ENCODE data around the gene RPIA. TPM values are rescaled to one million over a fixed set of nuclear protein-coding genes. Genes with fewer than 3 reads are reported as not detected.

Gene RPIA
- polyA plus RNA-seq, 2 of the 4 experiments (the other 2 are of a cell fraction): 23.3 to 27.0 TPM

DNA sequence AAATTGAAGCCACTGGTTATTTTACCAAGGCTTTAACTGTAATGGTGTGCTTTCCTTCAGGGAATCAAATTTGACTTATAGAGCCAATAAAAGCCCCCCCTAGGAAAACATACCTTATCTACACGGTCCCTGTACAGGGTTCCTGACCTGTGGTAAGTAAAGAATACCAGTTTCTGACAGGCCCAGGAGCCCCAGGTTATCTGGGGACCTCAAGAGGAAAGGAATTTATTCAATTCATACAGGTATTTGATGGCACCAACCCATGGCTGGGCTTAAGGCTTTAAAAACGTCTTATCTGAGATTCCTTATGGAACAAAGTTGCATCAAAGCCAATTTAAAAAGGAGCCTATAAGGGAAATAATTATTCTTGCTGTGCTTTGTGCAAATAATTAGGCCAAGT lies 7.0 kb upstream of the RPIA start:
- TF ChIP-seq, protein P1, sequence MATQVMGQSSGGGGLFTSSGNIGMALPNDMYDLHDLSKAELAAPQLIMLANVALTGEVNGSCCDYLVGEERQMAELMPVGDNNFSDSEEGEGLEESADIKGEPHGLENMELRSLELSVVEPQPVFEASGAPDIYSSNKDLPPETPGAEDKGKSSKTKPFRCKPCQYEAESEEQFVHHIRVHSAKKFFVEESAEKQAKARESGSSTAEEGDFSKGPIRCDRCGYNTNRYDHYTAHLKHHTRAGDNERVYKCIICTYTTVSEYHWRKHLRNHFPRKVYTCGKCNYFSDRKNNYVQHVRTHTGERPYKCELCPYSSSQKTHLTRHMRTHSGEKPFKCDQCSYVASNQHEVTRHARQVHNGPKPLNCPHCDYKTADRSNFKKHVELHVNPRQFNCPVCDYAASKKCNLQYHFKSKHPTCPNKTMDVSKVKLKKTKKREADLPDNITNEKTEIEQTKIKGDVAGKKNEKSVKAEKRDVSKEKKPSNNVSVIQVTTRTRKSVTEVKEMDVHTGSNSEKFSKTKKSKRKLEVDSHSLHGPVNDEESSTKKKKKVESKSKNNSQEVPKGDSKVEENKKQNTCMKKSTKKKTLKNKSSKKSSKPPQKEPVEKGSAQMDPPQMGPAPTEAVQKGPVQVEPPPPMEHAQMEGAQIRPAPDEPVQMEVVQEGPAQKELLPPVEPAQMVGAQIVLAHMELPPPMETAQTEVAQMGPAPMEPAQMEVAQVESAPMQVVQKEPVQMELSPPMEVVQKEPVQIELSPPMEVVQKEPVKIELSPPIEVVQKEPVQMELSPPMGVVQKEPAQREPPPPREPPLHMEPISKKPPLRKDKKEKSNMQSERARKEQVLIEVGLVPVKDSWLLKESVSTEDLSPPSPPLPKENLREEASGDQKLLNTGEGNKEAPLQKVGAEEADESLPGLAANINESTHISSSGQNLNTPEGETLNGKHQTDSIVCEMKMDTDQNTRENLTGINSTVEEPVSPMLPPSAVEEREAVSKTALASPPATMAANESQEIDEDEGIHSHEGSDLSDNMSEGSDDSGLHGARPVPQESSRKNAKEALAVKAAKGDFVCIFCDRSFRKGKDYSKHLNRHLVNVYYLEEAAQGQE (IDR thresholded peaks at IDR 0.05): no peak
- no peak for TF ChIP-seq KDM1A (IDR thresholded peaks at IDR 0.05; ENCODE audit: low read depth)
- no peak for TF ChIP-seq HOXA7 (CRISPR knock-in tag; IDR thresholded peaks at IDR 0.05)
- no peak for TF ChIP-seq GATA3 (IDR thresholded peaks at IDR 0.05; ENCODE audit: borderline replicate concordance)
- TF ChIP-seq FOSB (CRISPR knock-in tag; IDR thresholded peaks at IDR 0.05): no peak
- no peak for TF ChIP-seq RCOR1 (IDR thresholded peaks at IDR 0.05; ENCODE audit: low read depth, low read length)
- TF ChIP-seq, protein P2, sequence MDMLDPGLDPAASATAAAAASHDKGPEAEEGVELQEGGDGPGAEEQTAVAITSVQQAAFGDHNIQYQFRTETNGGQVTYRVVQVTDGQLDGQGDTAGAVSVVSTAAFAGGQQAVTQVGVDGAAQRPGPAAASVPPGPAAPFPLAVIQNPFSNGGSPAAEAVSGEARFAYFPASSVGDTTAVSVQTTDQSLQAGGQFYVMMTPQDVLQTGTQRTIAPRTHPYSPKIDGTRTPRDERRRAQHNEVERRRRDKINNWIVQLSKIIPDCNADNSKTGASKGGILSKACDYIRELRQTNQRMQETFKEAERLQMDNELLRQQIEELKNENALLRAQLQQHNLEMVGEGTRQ (IDR thresholded peaks at IDR 0.05): no peak
- TF ChIP-seq MAZ (IDR thresholded peaks at IDR 0.05; ENCODE audit: borderline replicate concordance, low read depth, low read length): no peak
- TF ChIP-seq RAD21 (conservative IDR thresholded peaks at IDR 0.05 in 1 of 2, IDR thresholded peaks at IDR 0.05 in 1 of 2): no peak
- TF ChIP-seq SMC3 (IDR thresholded peaks at IDR 0.05): no peak
- TF ChIP-seq ZSCAN20 (CRISPR knock-in tag; IDR thresholded peaks at IDR 0.05): no peak
- no peak for TF ChIP-seq MAFK (IDR thresholded peaks at IDR 0.05; ENCODE audit: partially characterized antibody)
- no peak for TF ChIP-seq PHF8 (IDR thresholded peaks at IDR 0.05; ENCODE audit: borderline replicate concordance, low read depth)
- no peak for TF ChIP-seq JUN (IDR thresholded peaks at IDR 0.05)
- TF ChIP-seq POLR2AphosphoS2 (conservative IDR thresholded peaks at IDR 0.05; ENCODE audit: low read length): no peak
- TF ChIP-seq ZC3H11A (IDR thresholded peaks at IDR 0.05): no peak
- TF ChIP-seq HEYL (CRISPR knock-in tag; IDR thresholded peaks at IDR 0.05): no peak
- no peak for TF ChIP-seq CEBPB (IDR thresholded peaks at IDR 0.05)
- Histone ChIP-seq H3K4me2 (no peak overlapping the region), H3K9me3 (peaks cover 42% of the 10 kb centered on the region), H3K4me3 (no peak overlapping the region), H3K4me1 (no peaks in the 10 kb centered on the region), H3K27ac (no peak overlapping the region)
- FAIRE-seq (no peak), DNase-seq (ENCODE audit: low read depth in 1 of 2, low spot score in 1 of 2) (no peak), ATAC-seq (no peak)
- ChIA-PET POLR2A (no interaction called here), CTCF (interaction anchor here (0.9 to 5.9 kb wide), 4 partner anchors 10 to 94 kb away, joined by 3 to 51 read pairs (median 4); no protein-coding TSS in a partner anchor)
- WGBS (ENCODE audit: missing lambda C conversion rate): 6% methylated on average over 2 of the region's 2 CpGs

DNA sequence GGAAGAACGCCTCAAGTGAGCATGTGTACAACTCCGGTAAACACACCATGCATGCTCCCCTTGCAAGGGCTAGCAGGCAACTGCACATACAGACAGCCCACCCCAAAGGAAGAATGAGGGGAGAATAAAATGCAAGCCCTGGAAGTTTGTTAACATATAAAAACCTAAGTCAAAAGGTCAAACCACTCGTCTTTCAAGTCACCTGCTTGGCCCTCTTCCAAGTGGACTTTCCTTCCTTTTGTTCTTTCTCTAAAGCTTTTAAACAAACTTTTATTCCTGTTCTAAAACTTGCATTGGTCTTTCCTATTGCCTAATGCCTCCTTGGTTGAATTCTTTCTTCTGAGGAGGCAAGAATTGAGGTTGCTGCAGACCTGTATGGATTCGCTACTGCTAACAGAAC lies 5.2 kb upstream of the RPIA start:
- FAIRE-seq (no peak), DNase-seq (ENCODE audit: low read depth in 1 of 2, low spot score in 1 of 2) (no peak), ATAC-seq (no peak)
- TF ChIP-seq HOXB5 (CRISPR knock-in tag; IDR thresholded peaks at IDR 0.05): no peak
- no peak for TF ChIP-seq TP53 (CRISPR knock-in tag; IDR thresholded peaks at IDR 0.05)
- TF ChIP-seq, protein P3, sequence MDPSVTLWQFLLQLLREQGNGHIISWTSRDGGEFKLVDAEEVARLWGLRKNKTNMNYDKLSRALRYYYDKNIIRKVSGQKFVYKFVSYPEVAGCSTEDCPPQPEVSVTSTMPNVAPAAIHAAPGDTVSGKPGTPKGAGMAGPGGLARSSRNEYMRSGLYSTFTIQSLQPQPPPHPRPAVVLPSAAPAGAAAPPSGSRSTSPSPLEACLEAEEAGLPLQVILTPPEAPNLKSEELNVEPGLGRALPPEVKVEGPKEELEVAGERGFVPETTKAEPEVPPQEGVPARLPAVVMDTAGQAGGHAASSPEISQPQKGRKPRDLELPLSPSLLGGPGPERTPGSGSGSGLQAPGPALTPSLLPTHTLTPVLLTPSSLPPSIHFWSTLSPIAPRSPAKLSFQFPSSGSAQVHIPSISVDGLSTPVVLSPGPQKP (IDR thresholded peaks at IDR 0.05; ENCODE audit: low read depth, low read length): no peak
- no peak for TF ChIP-seq RCOR1 (IDR thresholded peaks at IDR 0.05; ENCODE audit: low read depth, low read length)
- TF ChIP-seq RARB (CRISPR knock-in tag; IDR thresholded peaks at IDR 0.05): no peak
- TF ChIP-seq CEBPB (IDR thresholded peaks at IDR 0.05): no peak
- TF ChIP-seq NFE2L2 (conservative IDR thresholded peaks at IDR 0.05; ENCODE audit: low read length): no peak
- no peak for TF ChIP-seq RFX5 (IDR thresholded peaks at IDR 0.05)
- no peak for TF ChIP-seq NPAS2 (CRISPR knock-in tag; IDR thresholded peaks at IDR 0.05; ENCODE audit: borderline replicate concordance)
- TF ChIP-seq, protein P4, sequence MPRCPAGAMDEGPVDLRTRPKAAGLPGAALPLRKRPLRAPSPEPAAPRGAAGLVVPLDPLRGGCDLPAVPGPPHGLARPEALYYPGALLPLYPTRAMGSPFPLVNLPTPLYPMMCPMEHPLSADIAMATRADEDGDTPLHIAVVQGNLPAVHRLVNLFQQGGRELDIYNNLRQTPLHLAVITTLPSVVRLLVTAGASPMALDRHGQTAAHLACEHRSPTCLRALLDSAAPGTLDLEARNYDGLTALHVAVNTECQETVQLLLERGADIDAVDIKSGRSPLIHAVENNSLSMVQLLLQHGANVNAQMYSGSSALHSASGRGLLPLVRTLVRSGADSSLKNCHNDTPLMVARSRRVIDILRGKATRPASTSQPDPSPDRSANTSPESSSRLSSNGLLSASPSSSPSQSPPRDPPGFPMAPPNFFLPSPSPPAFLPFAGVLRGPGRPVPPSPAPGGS (IDR thresholded peaks at IDR 0.05): no peak
- no peak for TF ChIP-seq BHLHE40 (IDR thresholded peaks at IDR 0.05; ENCODE audit: low read depth, low read length)
- TF ChIP-seq MAZ (IDR thresholded peaks at IDR 0.05; ENCODE audit: borderline replicate concordance, low read depth, low read length): no peak
- TF ChIP-seq, protein P5, sequence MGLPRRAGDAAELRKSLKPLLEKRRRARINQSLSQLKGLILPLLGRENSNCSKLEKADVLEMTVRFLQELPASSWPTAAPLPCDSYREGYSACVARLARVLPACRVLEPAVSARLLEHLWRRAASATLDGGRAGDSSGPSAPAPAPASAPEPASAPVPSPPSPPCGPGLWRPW (IDR thresholded peaks at IDR 0.05): no peak
- no peak for TF ChIP-seq KDM1A (IDR thresholded peaks at IDR 0.05; ENCODE audit: low read depth)
- no peak for TF ChIP-seq HOXB13 (CRISPR knock-in tag; IDR thresholded peaks at IDR 0.05; ENCODE audit: low read depth)
- no peak for TF ChIP-seq CHD4 (IDR thresholded peaks at IDR 0.05; ENCODE audit: borderline replicate concordance)
- no peak for TF ChIP-seq CBX2 (IDR thresholded peaks at IDR 0.05; ENCODE audit: borderline replicate concordance, low read depth)
- no peak for TF ChIP-seq GATA3 (IDR thresholded peaks at IDR 0.05; ENCODE audit: borderline replicate concordance)
- no peak for TF ChIP-seq PHF8 (IDR thresholded peaks at IDR 0.05; ENCODE audit: borderline replicate concordance, low read depth)
- TF ChIP-seq POLR2A (IDR thresholded peaks at IDR 0.05; ENCODE audit: low read length): no peak
- 56% methylated on average over 4 of the region's 4 CpGs for whole genome bisulfite sequencing (ENCODE audit: missing lambda C conversion rate)
- no peak overlapping the region for H3K27ac ChIP-seq
- no peaks in the 10 kb centered on the region for H3K4me1 ChIP-seq
- no peak overlapping the region for H3K4me3 ChIP-seq
- H3K4me2 ChIP-seq: no peak overlapping the region
- ChIA-PET CTCF (interaction anchor here (5.9 kb wide), 1 partner anchor 14 kb away, joined by 51 read pairs; no protein-coding TSS in a partner anchor), POLR2A (no interaction called here)
- peaks cover 42% of the 10 kb centered on the region for H3K9me3 ChIP-seq

Measured in A549 (cell line).